Measurements from ENCODE around the gene TCF4. TPM values are rescaled to one million over a fixed set of nuclear protein-coding genes. Genes with fewer than 3 reads are reported as not detected.

The TCF4 gene
- total RNA-seq, 6 experiments from 2014 or later, result 50.4 to 71.1 (median 59.0) TPM

DNA sequence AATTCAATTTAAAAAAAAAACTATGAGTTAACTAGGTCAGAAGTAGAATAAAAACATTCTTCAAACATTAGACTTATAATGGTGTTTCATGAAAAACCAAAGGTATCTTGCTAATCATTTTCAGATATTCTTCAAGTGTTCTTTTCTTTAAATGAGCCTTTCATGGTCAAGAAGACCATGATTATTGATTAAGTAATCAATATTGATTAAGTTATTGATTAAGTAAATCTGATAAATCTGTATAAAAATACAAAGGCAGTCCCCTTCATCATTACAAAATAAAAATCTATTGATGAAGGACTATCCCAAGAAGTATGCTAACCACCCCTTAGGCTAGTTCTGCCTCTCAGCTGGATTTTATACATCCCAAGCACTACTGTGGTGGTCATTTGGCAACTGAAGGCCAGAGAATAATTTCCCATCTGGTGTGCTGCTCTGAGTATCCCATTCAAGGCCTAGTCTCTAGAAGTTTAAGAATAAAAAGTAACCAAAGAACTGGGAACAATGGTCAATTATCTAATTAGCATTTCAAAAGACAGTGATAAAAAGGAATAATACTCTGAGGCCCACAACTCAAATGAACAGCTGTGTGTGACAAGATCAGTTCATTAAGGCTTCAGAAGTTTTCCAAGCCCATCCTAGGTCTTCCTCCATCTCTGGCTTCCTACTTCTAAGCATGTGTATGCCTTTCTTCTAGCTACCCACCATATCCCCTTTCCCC is 63.5 kb downstream of the TCF4 start:
- no peak overlapping the region for H3K4me3 Mint-ChIP-seq
- H3K27me3 Mint-ChIP-seq (ENCODE audit: insufficient read depth), result 0 out of 2 replicates have a peak, but pooled peaks cover 1% of the 10 kb centered on the region
- no peak for DNase-seq
- TF ChIP-seq, protein P1, sequence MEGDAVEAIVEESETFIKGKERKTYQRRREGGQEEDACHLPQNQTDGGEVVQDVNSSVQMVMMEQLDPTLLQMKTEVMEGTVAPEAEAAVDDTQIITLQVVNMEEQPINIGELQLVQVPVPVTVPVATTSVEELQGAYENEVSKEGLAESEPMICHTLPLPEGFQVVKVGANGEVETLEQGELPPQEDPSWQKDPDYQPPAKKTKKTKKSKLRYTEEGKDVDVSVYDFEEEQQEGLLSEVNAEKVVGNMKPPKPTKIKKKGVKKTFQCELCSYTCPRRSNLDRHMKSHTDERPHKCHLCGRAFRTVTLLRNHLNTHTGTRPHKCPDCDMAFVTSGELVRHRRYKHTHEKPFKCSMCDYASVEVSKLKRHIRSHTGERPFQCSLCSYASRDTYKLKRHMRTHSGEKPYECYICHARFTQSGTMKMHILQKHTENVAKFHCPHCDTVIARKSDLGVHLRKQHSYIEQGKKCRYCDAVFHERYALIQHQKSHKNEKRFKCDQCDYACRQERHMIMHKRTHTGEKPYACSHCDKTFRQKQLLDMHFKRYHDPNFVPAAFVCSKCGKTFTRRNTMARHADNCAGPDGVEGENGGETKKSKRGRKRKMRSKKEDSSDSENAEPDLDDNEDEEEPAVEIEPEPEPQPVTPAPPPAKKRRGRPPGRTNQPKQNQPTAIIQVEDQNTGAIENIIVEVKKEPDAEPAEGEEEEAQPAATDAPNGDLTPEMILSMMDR (IDR thresholded peaks at IDR 0.05), result no peak
- H3K9me3 Mint-ChIP-seq, result no peaks in the 10 kb centered on the region
- peaks cover 21% of the 10 kb centered on the region for H3K4me1 Mint-ChIP-seq (ENCODE audit: low read depth)
- no peak overlapping the region for H3K27ac Mint-ChIP-seq
- no peaks in the 10 kb centered on the region for H3K36me3 Mint-ChIP-seq (ENCODE audit: low read depth)

DNA sequence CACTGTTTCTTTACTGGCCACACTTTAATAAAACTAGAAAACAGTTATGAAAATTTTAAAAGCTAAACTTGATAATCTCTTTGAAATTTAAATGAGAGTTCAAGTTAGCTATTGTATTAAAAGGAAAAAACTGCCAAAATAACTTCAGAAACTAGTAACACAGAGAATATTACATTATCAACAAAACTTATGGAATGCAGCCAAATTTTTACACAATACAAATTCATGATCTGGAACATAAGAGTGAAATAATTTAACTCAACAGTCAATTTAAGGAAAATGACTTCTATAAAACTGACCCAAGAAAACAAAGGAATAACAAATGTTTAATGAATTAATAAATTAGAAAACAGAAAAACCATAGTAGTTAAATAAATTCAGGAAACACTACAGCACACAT is 65.0 kb downstream of the TCF4 start:
- Mint-ChIP-seq H3K4me1 (ENCODE audit: low read depth) (peaks cover 25% of the 10 kb centered on the region), H3K9me3 (no peaks in the 10 kb centered on the region), H3K36me3 (ENCODE audit: low read depth) (peaks cover 7% of the 10 kb centered on the region; the same call in 1 of the 2 replicates), H3K27ac (no peak overlapping the region), H3K4me3 (no peak overlapping the region), H3K27me3 (ENCODE audit: insufficient read depth) (0 out of 2 replicates have a peak, but pooled peaks cover 1% of the 10 kb centered on the region)
- DNase-seq, result no peak
- TF ChIP-seq, protein P1 (IDR thresholded peaks at IDR 0.05), result no peak

DNA sequence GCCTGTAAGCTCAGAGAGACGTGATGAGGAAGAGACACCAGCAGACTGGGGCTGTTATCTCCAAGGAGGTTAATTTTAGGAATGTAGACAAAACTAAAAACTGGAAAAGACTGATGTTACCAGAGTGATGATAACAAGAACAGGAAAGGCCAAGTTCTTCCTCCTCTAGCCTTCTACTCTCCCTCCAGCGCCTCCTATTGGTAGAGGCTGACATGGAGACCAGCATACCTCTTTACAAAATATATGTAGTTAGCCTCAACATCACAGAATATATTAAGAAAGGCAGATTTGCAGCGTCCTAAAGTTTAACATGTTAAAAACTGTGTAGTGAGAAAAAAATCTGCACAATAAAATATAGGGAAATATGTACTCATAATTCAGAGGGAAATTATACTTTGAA is 66.0 kb downstream of the TCF4 start:
- H3K27ac Mint-ChIP-seq, result no peak overlapping the region
- no peaks in the 10 kb centered on the region for H3K9me3 Mint-ChIP-seq
- H3K27me3 Mint-ChIP-seq (ENCODE audit: insufficient read depth), result 0 out of 2 replicates have a peak, but pooled peaks cover 1% of the 10 kb centered on the region
- peaks cover 12% of the 10 kb centered on the region for H3K36me3 Mint-ChIP-seq (ENCODE audit: low read depth)
- DNase-seq, result peak; percentile 28
- peaks cover 24% of the 10 kb centered on the region; the same call in 1 of the 2 replicates for H3K4me1 Mint-ChIP-seq (ENCODE audit: low read depth)
- TF ChIP-seq, protein P1 (IDR thresholded peaks at IDR 0.05), result peak; percentile 62; the same call in 1 of the 2 replicates
- no peak overlapping the region for H3K4me3 Mint-ChIP-seq

DNA sequence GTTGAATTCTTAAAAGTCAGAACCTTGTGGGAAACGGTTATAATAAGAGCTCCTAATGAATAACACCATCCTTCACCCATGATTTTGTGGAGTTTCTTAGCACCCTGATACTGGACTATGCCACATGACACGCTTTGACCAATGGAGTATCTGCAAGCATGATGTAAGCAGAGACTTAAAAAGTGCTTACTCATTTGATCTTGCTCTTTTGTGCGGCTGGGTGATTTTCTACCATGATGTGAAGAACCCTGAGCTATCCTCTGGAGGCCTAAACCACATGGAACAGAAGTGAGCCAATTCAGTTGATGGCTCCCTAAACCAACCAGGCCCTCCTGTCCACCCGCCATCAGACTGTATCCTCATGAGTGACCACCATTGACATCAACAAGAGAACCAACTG is 70.9 kb downstream of the TCF4 start:
- no peak overlapping the region for H3K27ac Mint-ChIP-seq
- H3K9me3 Mint-ChIP-seq, result no peaks in the 10 kb centered on the region
- peaks cover 21% of the 10 kb centered on the region; the same call in 1 of the 2 replicates for H3K4me1 Mint-ChIP-seq (ENCODE audit: low read depth)
- TF ChIP-seq, protein P1 (IDR thresholded peaks at IDR 0.05), result no peak
- no peak overlapping the region for H3K4me3 Mint-ChIP-seq
- 0 out of 2 replicates have a peak, but pooled peaks cover 1% of the 10 kb centered on the region for H3K27me3 Mint-ChIP-seq (ENCODE audit: insufficient read depth)
- no peak for DNase-seq
- H3K36me3 Mint-ChIP-seq (ENCODE audit: low read depth), result peaks cover 12% of the 10 kb centered on the region

DNA sequence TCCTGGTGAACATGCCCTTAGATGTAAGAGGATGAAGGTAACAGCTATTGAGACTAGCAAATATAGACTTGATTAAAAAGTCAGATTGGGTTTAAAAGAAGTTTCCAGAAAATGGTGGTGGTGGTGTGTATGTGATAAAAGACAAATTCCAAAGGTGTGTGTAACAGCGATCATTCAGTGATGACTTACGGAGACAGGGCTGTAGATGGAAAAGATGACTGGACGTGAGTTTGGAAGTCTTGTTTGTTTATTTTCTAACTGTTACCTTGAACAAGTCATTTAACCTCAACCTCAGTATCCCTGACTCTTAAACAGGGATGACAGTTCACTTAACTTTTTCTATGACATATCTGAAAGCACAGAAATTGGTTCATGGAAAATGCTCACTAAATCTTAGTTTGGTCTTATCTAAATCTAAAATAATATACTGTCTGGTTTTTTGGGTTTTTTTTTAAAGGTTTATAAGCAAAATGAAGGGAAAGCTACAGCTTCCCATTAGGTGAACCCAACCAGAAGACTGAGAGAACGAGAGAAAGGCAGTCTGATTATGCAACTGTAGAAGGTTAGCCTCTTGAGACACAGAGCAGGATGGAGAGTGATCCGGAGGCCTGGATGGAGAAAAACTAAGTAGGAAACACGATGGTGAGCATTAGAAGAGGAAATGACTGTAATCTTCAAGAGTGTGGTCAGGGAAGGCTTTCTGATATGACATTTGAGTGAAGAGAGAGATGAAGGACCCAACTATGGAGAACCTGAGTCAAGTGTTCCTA is 71.9 kb downstream of the TCF4 start:
- Mint-ChIP-seq H3K27me3 (ENCODE audit: insufficient read depth) (0 out of 2 replicates have a peak, but pooled peaks cover 1% of the 10 kb centered on the region), H3K27ac (no peak overlapping the region), H3K4me3 (no peak overlapping the region), H3K9me3 (no peaks in the 10 kb centered on the region), H3K36me3 (ENCODE audit: low read depth) (peaks cover 12% of the 10 kb centered on the region), H3K4me1 (ENCODE audit: low read depth) (peaks cover 21% of the 10 kb centered on the region)
- TF ChIP-seq, protein P1 (IDR thresholded peaks at IDR 0.05), result no peak
- peak; percentile 67 for DNase-seq

All from HFFc6 (cell line).